Neural cell (in vitro differentiated cells): ENCODE data around the gene TPPP. TPM values are rescaled to one million over a fixed set of nuclear protein-coding genes. Genes with fewer than 3 reads are reported as not detected.

Source experiments
- H2AFZ ChIP-seq: fragments of 200-600, 300-800 bp; sonication (generic), shearing (Covaris generic); 2 replicates; pipeline ENCODE4 v1.6.0; 2014; ENCODE audit warnings: low read depth, mild to moderate bottlenecking, antibody characterized with exemption, low read length, moderate library complexity
- H3F3A ChIP-seq: fragments of 200-600 bp; shearing (Covaris generic); 2 replicates; pipeline ENCODE4 v1.6.1; 2016; ENCODE audit warnings: mild to moderate bottlenecking, moderate library complexity, mixed read lengths, antibody characterized with exemption, low read length; ENCODE audit not compliant: insufficient read depth, poor library complexity, severe bottlenecking
- H3K27ac ChIP-seq: fragments of 200-600, 300-800 bp; sonication (generic), shearing (Covaris generic); 2 replicates; pipeline ENCODE4 v1.5.1; 2014; ENCODE audit warnings: mild to moderate bottlenecking, low read length, moderate library complexity
- H3K27me3 ChIP-seq: fragments of 300-800, 200-600 bp; sonication (generic), shearing (Covaris generic); 2 replicates; pipeline ENCODE4 v1.6.0; 2014; ENCODE audit warnings: mild to moderate bottlenecking, low read depth, low read length, moderate library complexity; ENCODE audit not compliant: insufficient read depth
- H3K36me3 ChIP-seq: fragments of 300-800, 200-600 bp; sonication (generic), shearing (Covaris generic); 2 replicates; pipeline ENCODE4 v1.5.1; 2014; ENCODE audit warnings: mild to moderate bottlenecking, antibody characterized with exemption, low read length, moderate library complexity; ENCODE audit not compliant: insufficient read depth
- H3K4me2 ChIP-seq: fragments of 300-800, 200-600 bp; sonication (generic), shearing (Covaris generic); 2 replicates; pipeline ENCODE4 v1.6.0; 2014; ENCODE audit warnings: mild to moderate bottlenecking, low read length
- H3K4me3 ChIP-seq: fragments of 300-800, 200-600 bp; sonication (generic), shearing (Covaris generic); 2 replicates; pipeline ENCODE4 v1.5.1; 2014; ENCODE audit warnings: mild to moderate bottlenecking, low read length, moderate library complexity
- H3K79me2 ChIP-seq: fragments of 200-600 bp; shearing (Covaris generic); replicated peaks from 2 replicates; pipeline ENCODE4 v1.6.0; 2014; ENCODE audit warnings: mild to moderate bottlenecking, low read length, moderate library complexity; ENCODE audit not compliant: insufficient read depth
- H3K9ac ChIP-seq: fragments of 300-800, 200-600 bp; sonication (generic), shearing (Covaris generic); 2 replicates; pipeline ENCODE4 v1.6.1; 2016; ENCODE audit warnings: mild to moderate bottlenecking, low read length, mixed read lengths
- H3K9me2 ChIP-seq: fragments of 200-600 bp; shearing (Covaris generic); 2 replicates; pipeline ENCODE4 v1.6.1; 2016; ENCODE audit warnings: mild to moderate bottlenecking, low read length, mixed read lengths; ENCODE audit not compliant: insufficient read depth
- H3K9me3 ChIP-seq: fragments of 200-600, 300-800 bp; sonication (generic), shearing (Covaris generic); 2 replicates; pipeline ENCODE4 v1.6.1; 2016; ENCODE audit warnings: mild to moderate bottlenecking, mixed run types, low read length, moderate library complexity, mixed read lengths
- H4K20me1 ChIP-seq: fragments of 200-600 bp; shearing (Covaris generic); 2 replicates; pipeline ENCODE4 v1.6.1; 2016; ENCODE audit warnings: mild to moderate bottlenecking, mixed run types; ENCODE audit not compliant: insufficient read depth
- CTCF ChIP-seq: fragments of 450-650 bp; IDR thresholded peaks from 2 replicates; pipeline ENCODE4 v1.5.1; 2014; ENCODE audit warnings: antibody characterized with exemption, mild to moderate bottlenecking, moderate library complexity; ENCODE audit not compliant: poor library complexity, severe bottlenecking
- EP300 ChIP-seq: fragments of 450-650 bp; conservative IDR thresholded peaks from 2 replicates; pipeline ENCODE4 v1.6.1; 2014; ENCODE audit warnings: antibody characterized with exemption, mild to moderate bottlenecking, moderate library complexity; ENCODE audit not compliant: poor library complexity, severe bottlenecking
- EZH2 ChIP-seq: fragments of 200-600, 300-800 bp; shearing (Covaris generic), sonication (generic); IDR thresholded peaks from 2 replicates; pipeline ENCODE4 v1.6.1; 2014; ENCODE audit warnings: antibody characterized with exemption, low read length, borderline replicate concordance, mild to moderate bottlenecking; ENCODE audit not compliant: insufficient read depth, poor library complexity, severe bottlenecking
- MXI1 ChIP-seq: fragments of 450-650 bp; conservative IDR thresholded peaks from 2 replicates; pipeline ENCODE4 v1.6.1; 2014; ENCODE audit warnings: antibody characterized with exemption, mild to moderate bottlenecking; ENCODE audit not compliant: poor library complexity, severe bottlenecking
- POLR2AphosphoS5 ChIP-seq: IDR thresholded peaks from 2 replicates; pipeline ENCODE4 v1.6.1; 2012
- RAD21 ChIP-seq: fragments of 450-650 bp; conservative IDR thresholded peaks from 2 replicates; pipeline ENCODE4 v1.6.1; 2014; ENCODE audit warnings: antibody characterized with exemption, mild to moderate bottlenecking, moderate library complexity
- REST ChIP-seq: IDR thresholded peaks from 2 replicates; pipeline ENCODE4 v1.6.1; 2012; ENCODE audit warnings: borderline replicate concordance
- SMC3 ChIP-seq: fragments of 450-650 bp; conservative IDR thresholded peaks from 2 replicates; pipeline ENCODE4 v1.6.1; 2014; ENCODE audit warnings: antibody characterized with exemption, mild to moderate bottlenecking, moderate library complexity; ENCODE audit not compliant: poor library complexity
- TAF1 ChIP-seq: IDR thresholded peaks from 2 replicates; pipeline ENCODE4 v1.6.1; 2012; ENCODE audit warnings: low read depth
- polyA plus RNA-seq: library from polyadenylated mRNA; depleted of rRNA; stranded (reverse); fragments of >200 nt; gene quantifications from 2 replicates; pipeline ENCODE4 v1.2.3, GENCODE V29; 2014

The TPPP gene
- polyA plus RNA-seq, 1 donor from 2014 or later: 9.9 TPM

GRCh38 chr5:621341-621761, 71.8 kb downstream of the TPPP start:
- H3K27ac ChIP-seq: no peak overlapping the region
- no peak overlapping the region for H3K4me2 ChIP-seq

GRCh38 chr5:620586-621180, 72.5 kb downstream of the TPPP start:
- no peaks in the 10 kb centered on the region for H3K36me3 ChIP-seq
- TF ChIP-seq EZH2 (no peak), EP300 (no peak), REST (no peak), SMC3 (no peak), RAD21 (no peak), MXI1 (no peak), TAF1 (no peak), POLR2AphosphoS5 (no peak)

More at GRCh38 chr5:621341-621761, 71.8 kb downstream of the TPPP start:
- H2AFZ ChIP-seq: no peak overlapping the region
- H3K9me3 ChIP-seq: no peaks in the 10 kb centered on the region
- H3K9me2 ChIP-seq: no peaks in the 10 kb centered on the region
- peaks cover under 1% of the 10 kb centered on the region for H3K79me2 ChIP-seq
- no peaks in the 10 kb centered on the region for H3F3A ChIP-seq
- no peaks in the 10 kb centered on the region for H3K36me3 ChIP-seq
- H4K20me1 ChIP-seq: no peaks in the 10 kb centered on the region
- H3K9ac ChIP-seq: no peak overlapping the region
- H3K4me3 ChIP-seq: no peak overlapping the region
- no peak for TF ChIP-seq SMC3
- no peak for TF ChIP-seq TAF1
- TF ChIP-seq CTCF: no peak
- no peak for TF ChIP-seq POLR2AphosphoS5
- TF ChIP-seq EP300: no peak
- TF ChIP-seq EZH2: no peak
- TF ChIP-seq RAD21: no peak
- TF ChIP-seq MXI1: no peak
- TF ChIP-seq REST: no peak
- H3K27me3 ChIP-seq: no peaks in the 10 kb centered on the region

More at GRCh38 chr5:620586-621180, 72.5 kb downstream of the TPPP start:
- H3K79me2 ChIP-seq: peaks cover 4% of the 10 kb centered on the region
- H3K9ac ChIP-seq: no peak overlapping the region
- H3K4me3 ChIP-seq: no peak overlapping the region
- H3K9me2 ChIP-seq: no peaks in the 10 kb centered on the region
- H3F3A ChIP-seq: no peaks in the 10 kb centered on the region
- H2AFZ ChIP-seq: no peak overlapping the region
- H3K27ac ChIP-seq: no peak overlapping the region
- H3K27me3 ChIP-seq: no peaks in the 10 kb centered on the region
- no peak overlapping the region for H3K4me2 ChIP-seq
- H4K20me1 ChIP-seq: no peaks in the 10 kb centered on the region
- H3K9me3 ChIP-seq: no peaks in the 10 kb centered on the region
